Measurements from ENCODE around the gene PTPRQ. TPM values are rescaled to one million over a fixed set of nuclear protein-coding genes. Genes with fewer than 3 reads are reported as not detected.

The PTPRQ gene
- total and polyA plus RNA-seq, 8 donors: 0.29 to 0.92 (median 0.55) TPM; not detected in 5

DNA sequence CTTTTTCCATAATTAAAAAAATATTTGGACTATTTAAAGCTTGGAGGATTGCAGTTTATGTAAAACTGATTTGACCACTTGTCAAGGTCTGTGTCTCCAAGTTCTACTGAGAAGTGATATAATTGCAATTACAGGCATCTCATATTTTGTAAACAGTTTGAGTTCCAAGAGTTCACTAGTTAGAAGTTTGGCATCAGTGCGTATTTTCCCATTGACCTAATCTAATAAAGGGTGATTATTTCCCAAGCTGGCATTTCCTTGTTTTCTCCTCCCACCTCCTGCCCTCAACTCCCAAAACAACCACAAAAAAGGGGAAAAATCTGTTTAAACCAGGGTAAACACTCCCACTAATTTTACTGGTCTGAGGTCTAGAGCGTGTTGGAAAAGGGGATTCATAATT, 260.4 kb downstream of the PTPRQ start:
- TF ChIP-seq POLR2AphosphoS5 (IDR thresholded peaks at IDR 0.05) (no peak), POLR2A (IDR thresholded peaks at IDR 0.05) (no peak), CTCF (IDR thresholded peaks at IDR 0.05) (no peak), EP300 (IDR thresholded peaks at IDR 0.05) (no peak)
- no peak for DNase-seq
- H3K27me3 ChIP-seq: peaks cover 0 to 17% (median 13%) of the 10 kb centered on the region in 3 donors
- H3K4me3 ChIP-seq: no peak overlapping the region
- H3K4me1 ChIP-seq: peaks cover 0 to 17% (median 9%) of the 10 kb centered on the region in 4 donors
- 63 to 79% (median 65%) methylated on average over 2 of the region's 2 CpGs for WGBS, 5 donors
- intact Hi-C loops (cut with DNase I; ENCODE audit: low total_unique reads): no loop called here
- H3K9me3 ChIP-seq: peaks cover 0 to 7% (median 0%) of the 10 kb centered on the region in 4 donors
- H3K27ac ChIP-seq: no peak overlapping the region
- no peaks in the 10 kb centered on the region for H3K36me3 ChIP-seq

DNA sequence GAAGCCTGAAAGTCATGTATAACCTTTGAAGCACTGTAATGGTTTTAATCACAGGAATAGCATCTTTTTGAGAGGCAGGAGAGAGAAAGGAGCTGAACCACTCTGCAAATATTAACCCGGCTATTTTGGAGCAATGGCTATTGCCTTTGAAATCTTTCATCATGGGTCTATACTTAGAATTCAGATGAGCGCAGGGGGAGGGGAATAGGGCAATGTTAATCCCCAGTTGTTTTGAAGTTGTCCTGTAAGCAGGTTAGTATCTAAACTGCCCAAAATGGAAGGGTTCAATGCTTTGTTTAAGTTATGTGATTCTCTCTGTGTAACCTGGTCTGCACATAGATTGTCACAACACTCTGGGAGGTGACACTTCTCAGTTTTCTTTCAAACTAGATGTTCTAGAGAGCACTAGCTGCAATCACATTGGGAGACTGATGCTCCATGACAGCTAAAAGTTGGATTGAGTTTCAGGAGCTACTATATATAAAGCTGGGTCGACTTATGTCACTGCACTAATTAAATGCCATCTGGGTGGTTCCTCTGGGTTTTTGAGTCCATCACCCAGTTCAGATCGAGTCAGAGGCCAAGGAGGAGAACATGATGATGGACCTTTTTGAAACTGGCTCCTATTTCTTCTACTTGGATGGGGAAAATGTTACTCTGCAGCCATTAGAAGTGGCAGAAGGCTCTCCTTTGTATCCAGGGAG, 263.2 kb downstream of the PTPRQ start, which contains the start of gene MYF6:
TSS of gene MYF6 (plus strand) at position 509 of the 704 bp plus-strand sequence. CDS start at position 595, 86 bp downstream.
- H3K36me3 ChIP-seq: no peaks in the 10 kb centered on the region
- H3K4me3 ChIP-seq: peak within 1 kb of the TSS in 3 of 4 donors; percentile 1 to 19 (median 2)
- peaks cover 0 to 17% (median 9%) of the 10 kb centered on the region in 4 donors for H3K4me1 ChIP-seq
- intact Hi-C loops (cut with DNase I; ENCODE audit: low total_unique reads): no loop called here
- TF ChIP-seq CTCF (IDR thresholded peaks at IDR 0.05): no peak
- TF ChIP-seq POLR2AphosphoS5 (IDR thresholded peaks at IDR 0.05): no peak
- no peak for TF ChIP-seq POLR2A (IDR thresholded peaks at IDR 0.05)
- no peak for TF ChIP-seq EP300 (IDR thresholded peaks at IDR 0.05)
- H3K27ac ChIP-seq: no peak within 1 kb of the TSS
- WGBS, 5 donors: 62 to 71% (median 68%) methylated on average over 3 to 4 of the region's 4 CpGs
- H3K27me3 ChIP-seq: peaks cover 0 to 29% (median 13%) of the 10 kb centered on the region in 3 donors
- peaks cover 0 to 7% (median 0%) of the 10 kb centered on the region in 4 donors for H3K9me3 ChIP-seq
- DNase-seq: no peak

DNA sequence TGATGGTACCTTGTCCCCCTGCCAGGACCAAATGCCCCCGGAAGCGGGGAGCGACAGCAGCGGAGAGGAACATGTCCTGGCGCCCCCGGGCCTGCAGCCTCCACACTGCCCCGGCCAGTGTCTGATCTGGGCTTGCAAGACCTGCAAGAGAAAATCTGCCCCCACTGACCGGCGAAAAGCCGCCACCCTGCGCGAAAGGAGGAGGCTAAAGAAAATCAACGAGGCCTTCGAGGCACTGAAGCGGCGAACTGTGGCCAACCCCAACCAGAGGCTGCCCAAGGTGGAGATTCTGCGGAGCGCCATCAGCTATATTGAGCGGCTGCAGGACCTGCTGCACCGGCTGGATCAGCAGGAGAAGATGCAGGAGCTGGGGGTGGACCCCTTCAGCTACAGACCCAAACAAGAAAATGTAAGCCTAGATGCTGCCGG, 263.8 kb downstream of the PTPRQ start:
- H3K27me3 ChIP-seq: peaks cover 0 to 29% (median 13%) of the 10 kb centered on the region in 3 donors
- WGBS, 5 donors: 42 to 61% (median 58%) methylated on average over 19 to 21 of the region's 21 CpGs
- TF ChIP-seq POLR2AphosphoS5 (IDR thresholded peaks at IDR 0.05) (no peak), POLR2A (IDR thresholded peaks at IDR 0.05) (no peak), CTCF (IDR thresholded peaks at IDR 0.05) (no peak), EP300 (IDR thresholded peaks at IDR 0.05) (no peak)
- no peaks in the 10 kb centered on the region for H3K36me3 ChIP-seq
- intact Hi-C loops (cut with DNase I; ENCODE audit: low total_unique reads): no loop called here
- H3K4me1 ChIP-seq: peaks cover 0 to 14% (median 7%) of the 10 kb centered on the region in 4 donors
- H3K9me3 ChIP-seq: peaks cover 0 to 7% (median 0%) of the 10 kb centered on the region in 4 donors
- DNase-seq: no peak
- no peak overlapping the region for H3K27ac ChIP-seq
- peak overlapping the region in 1 of 4 donors; percentile 19 for H3K4me3 ChIP-seq

DNA sequence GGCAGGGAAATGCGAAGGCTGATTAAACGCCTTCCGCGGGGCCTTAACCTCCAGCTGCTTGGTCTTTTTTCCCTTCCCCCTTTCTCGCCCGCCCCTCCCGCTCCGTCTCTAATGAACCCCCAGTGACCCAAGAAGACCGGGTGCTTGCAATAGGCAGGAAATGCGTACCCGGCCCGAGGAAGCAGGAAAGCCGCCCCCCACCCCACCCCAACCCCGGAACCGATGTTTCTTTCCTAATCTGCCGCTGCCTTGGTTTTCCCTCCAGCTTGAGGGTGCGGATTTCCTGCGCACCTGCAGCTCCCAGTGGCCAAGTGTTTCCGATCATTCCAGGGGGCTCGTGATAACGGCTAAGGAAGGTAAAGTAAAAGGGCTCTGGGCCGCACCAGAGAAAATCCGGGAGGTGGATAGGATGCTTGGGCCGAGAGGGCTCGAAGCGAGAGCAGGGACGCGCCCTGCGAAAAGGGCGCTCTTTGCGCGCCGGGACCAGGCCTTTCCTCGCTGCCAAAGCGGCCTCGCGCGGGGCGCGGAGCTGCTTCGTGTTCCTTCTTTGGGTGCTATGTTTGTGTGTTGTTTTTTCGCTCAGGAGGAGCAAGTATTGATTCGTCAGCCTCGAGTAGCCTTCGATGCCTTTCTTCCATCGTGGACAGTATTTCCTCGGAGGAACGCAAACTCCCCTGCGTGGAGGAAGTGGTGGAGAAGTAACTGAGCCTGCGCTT, 264.4 kb downstream of the PTPRQ start:
- no peak for TF ChIP-seq EP300 (IDR thresholded peaks at IDR 0.05)
- TF ChIP-seq POLR2AphosphoS5 (IDR thresholded peaks at IDR 0.05): no peak
- no peak for TF ChIP-seq CTCF (IDR thresholded peaks at IDR 0.05)
- Histone ChIP-seq H3K9me3 (peaks cover 0 to 7% (median 0%) of the 10 kb centered on the region in 4 donors), H3K36me3 (no peaks in the 10 kb centered on the region), H3K4me1 (peaks cover 0 to 8% (median 6%) of the 10 kb centered on the region in 4 donors), H3K27me3 (peaks cover 0 to 30% (median 13%) of the 10 kb centered on the region in 3 donors), H3K4me3 (peak overlapping the region in 3 of 4 donors; percentile 1 to 19 (median 2)), H3K27ac (no peak overlapping the region)
- intact Hi-C loops (cut with DNase I; ENCODE audit: low total_unique reads): no loop called here
- peak in 1 of 2 donors; percentile 32 for DNase-seq
- 10 to 25% (median 19%) methylated on average over 31 to 50 of the region's 50 CpGs for WGBS, 5 donors
